Hematopoietic multipotent progenitor cell treated with erythropoietin and hydrocortisone succinate and interleukin-3 and kit ligand, for 8 days (in vitro differentiated cells): ENCODE measurements around the gene RPS6KA2.

Experiments used
- DNase-seq: peaks from one replicate; pipeline ENCODE4 v3.0.0-alpha.2; 2015

Gene RPS6KA2

GRCh38 chr6:166461821-166462460 lies 165.1 kb downstream of the RPS6KA2 start:
- DNase-seq, result no peak

- no peak for DNase-seq
These were observed 166.3 kb downstream of the RPS6KA2 start for GRCh38 chr6:166460473-166461437.

- DNase-seq, result no peak
These were observed 167.1 kb downstream of the RPS6KA2 start for GRCh38 chr6:166459906-166460305.

GRCh38 chr6:166459272-166459671 lies 167.8 kb downstream of the RPS6KA2 start:
- no peak for DNase-seq

- no peak for DNase-seq
These were observed 170.5 kb downstream of the RPS6KA2 start for GRCh38 chr6:166456395-166457156.

GRCh38 chr6:166454692-166455515 lies 172.1 kb downstream of the RPS6KA2 start:
- no peak for DNase-seq

GRCh38 chr6:166453651-166454050 lies 173.4 kb downstream of the RPS6KA2 start:
- DNase-seq, result no peak

- no peak for DNase-seq
These were observed 176.7 kb downstream of the RPS6KA2 start for GRCh38 chr6:166450167-166450873.

GRCh38 chr6:166449641-166450040 lies 177.4 kb downstream of the RPS6KA2 start:
- DNase-seq, result no peak

GRCh38 chr6:166449036-166449435 lies 178.0 kb downstream of the RPS6KA2 start:
- DNase-seq, result no peak

- DNase-seq, result no peak
These were observed 178.6 kb downstream of the RPS6KA2 start for GRCh38 chr6:166448432-166448831.

- no peak for DNase-seq
These were observed 180.4 kb downstream of the RPS6KA2 start for GRCh38 chr6:166446567-166447065.

GRCh38 chr6:166446146-166446545 lies 180.9 kb downstream of the RPS6KA2 start:
- DNase-seq, result no peak

GRCh38 chr6:166444446-166444845 lies 182.6 kb downstream of the RPS6KA2 start:
- DNase-seq, result no peak

GRCh38 chr6:166443166-166443565 lies 183.9 kb downstream of the RPS6KA2 start:
- no peak for DNase-seq

- DNase-seq, result no peak
These were observed 184.8 kb downstream of the RPS6KA2 start for GRCh38 chr6:166442131-166442685.

GRCh38 chr6:166441325-166442078 lies 185.5 kb downstream of the RPS6KA2 start:
- no peak for DNase-seq

- DNase-seq, result no peak
These were observed 186.3 kb downstream of the RPS6KA2 start for GRCh38 chr6:166440729-166441128.

GRCh38 chr6:166440106-166440505 lies 186.9 kb downstream of the RPS6KA2 start:
- no peak for DNase-seq

GRCh38 chr6:166439366-166440091 lies 187.5 kb downstream of the RPS6KA2 start:
- no peak for DNase-seq
